Activated gamma-delta T cell treated with anti-CD3 and anti-CD28 coated beads, Interleukin-2, amount 50 U/mL, for 16 hours (primary cell): ENCODE results near the gene XYLT1.
"Not testable (repeated sequence)": the region's sequence is repeated elsewhere in the genome, so short reads cannot be mapped to it uniquely, and the experiment has no call there.

ENCODE experiments used
- DNase-seq: peaks from one replicate; pipeline ENCODE4 v3.0.0-alpha.2; 2020; ENCODE audit warnings: low read depth

Gene XYLT1

GRCh38 chr16:17335406-17335805 lies 135.4 kb downstream of the XYLT1 start:
- not testable (repeated sequence) for DNase-seq

- no peak for DNase-seq
Measured at GRCh38 chr16:17334096-17334495, 136.7 kb downstream of the XYLT1 start.

DNA sequence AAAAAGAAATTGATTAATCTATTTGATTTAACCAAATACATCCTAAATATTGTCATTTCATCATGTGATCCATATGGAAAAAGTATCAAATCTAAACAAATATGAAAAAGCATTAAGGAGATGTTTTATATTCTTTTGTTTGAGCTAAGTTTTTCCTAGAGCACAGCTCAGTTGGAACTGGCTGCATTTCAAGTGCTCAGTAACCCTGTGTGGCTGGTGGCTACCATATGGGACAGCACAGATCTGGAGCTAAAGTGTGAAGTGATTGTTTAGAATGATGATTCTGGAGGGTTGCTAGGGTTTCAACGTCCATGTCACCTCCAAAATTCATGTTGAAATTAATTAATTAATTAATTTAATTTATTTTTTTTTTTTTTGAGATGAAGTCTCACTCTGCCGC lies 137.5 kb downstream of the XYLT1 start:
- no peak for DNase-seq

DNA sequence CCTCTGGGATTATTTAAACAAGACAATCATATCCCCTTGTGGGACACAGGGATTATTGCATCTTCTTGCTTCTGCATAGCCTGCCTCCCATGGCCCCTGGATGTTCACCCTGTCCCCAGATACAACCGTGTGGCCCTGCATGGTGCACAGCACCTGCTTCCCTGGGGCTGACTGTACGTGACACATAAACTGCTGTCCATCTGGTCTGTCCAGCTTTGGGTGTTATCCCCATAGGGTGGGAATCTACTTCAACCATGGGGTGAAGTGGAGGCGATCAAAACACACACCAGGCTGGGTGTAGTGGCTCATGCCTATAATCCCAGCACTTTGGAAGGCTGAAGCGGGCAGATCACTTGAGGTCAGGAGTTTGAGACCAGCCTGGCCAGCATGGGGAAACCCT lies 138.8 kb downstream of the XYLT1 start:
- no peak for DNase-seq

DNA sequence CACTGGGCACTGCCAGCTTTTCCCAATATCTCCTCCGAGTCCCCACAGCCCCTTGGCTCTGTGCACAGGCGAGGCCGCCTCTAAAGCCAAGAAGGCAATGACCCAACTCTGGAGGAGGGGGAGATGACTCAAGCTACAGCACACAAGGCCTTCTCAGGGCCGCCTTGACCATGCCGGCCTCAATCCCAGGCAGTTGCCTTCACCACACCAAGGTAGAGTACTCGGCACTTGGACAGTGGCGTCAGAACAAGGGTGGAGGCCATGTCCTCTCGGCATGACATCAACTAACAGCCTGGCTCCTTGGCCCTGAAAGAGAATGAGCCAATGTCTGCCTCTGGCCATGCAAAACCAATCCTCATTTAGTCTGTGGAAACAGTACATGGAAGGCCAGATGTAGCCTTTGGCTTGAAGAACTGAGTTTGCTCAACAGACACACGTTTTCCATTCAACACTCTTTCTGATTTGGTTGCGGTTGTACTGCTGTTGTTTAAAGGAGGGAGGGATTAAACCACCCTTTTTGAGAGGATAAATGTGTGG lies 139.6 kb downstream of the XYLT1 start:
- no peak for DNase-seq

GRCh38 chr16:17330044-17330443 lies 140.7 kb downstream of the XYLT1 start:
- no peak for DNase-seq

- no peak for DNase-seq
Measured at GRCh38 chr16:17329391-17329790, 141.4 kb downstream of the XYLT1 start.

- no peak for DNase-seq
Measured at GRCh38 chr16:17328932-17329331, 141.8 kb downstream of the XYLT1 start.

GRCh38 chr16:17327664-17328335 lies 143.0 kb downstream of the XYLT1 start:
- no peak for DNase-seq

DNA sequence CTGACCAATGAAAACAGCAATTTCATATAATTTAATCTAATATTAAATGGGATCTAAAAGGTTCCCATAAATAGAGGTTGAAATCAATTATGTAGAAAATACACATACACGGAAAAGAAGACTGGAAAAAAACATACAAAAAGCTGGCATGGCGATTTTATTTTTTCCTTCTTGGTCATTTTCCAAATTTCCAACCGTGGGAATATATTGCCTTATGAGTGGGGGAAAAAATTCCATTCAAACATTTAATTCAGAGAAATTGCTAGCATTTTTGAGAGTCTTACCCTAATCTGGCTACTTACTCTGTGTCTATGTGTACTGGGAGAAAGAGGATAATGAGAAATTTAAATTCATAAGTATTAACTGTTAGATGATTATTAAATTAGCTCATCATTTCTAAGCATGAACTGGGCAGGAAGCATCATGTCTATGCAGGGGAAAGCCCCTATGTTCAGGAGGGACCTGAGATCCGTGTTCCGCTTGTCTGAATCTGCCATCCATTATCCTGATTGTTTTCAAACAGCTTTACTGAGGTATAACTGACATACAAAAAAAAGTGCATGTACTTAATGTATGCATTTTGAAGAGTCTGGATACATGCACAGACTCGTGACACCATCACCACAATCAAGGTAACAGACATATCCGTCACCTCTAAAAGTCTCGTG lies 145.2 kb downstream of the XYLT1 start:
- no peak for DNase-seq

DNA sequence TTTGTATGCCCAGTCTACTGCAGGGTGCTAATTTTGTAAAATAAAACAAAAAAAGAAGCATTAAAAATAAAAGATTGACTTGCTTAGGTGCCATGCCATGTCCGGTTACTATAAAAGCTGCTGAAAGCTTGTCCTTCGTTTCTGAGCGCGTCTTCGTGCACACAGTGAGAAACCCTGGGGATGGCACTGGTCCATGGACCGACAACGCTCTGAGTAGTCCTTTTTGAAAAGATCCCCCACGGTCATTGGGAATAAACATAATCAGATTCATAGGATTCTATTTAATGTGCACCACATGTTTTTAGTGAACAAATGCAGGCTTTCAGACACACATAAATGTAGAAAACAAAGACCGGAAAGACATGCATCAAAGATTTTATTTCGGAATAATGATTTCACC lies 146.3 kb downstream of the XYLT1 start:
- no peak for DNase-seq

DNA sequence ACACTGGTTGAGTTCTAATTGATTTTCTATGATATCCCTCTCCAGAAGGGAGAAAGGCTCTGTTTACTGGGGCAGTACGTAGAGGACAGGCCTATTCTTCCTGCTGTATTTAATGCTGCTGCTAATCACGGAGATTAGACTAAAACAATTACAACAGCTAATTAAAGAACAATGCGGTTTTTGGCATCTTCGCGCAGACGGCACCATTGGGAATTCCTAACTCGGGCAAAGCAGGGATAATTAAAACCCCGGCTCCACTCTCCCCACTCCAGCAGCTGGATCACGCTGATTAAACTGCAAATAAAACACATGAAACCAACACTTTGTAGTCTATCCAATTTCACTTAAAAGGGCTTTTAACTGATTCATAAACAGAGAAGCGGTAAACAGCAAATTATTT lies 147.6 kb downstream of the XYLT1 start:
- DNase-seq, result no peak

DNA sequence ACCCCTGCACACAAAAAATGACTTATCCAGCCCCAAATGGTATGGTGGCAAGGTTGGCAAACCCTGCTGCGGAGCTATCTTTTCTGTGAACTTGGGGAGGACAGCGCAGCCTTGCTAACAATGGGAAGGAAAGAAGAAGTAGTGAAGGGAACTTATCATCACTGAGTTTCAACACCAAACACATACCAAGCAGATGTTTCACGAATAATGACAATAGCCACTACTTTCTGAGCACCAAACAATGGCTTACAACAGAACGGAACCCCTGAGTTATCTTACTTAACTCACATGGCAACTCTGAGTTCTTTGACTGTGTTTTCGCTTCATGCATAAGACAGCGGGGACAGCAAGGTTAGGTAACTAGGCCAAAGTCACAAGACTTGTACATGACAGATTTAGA lies 148.9 kb downstream of the XYLT1 start:
- DNase-seq, result no peak

- DNase-seq, result no peak
Measured at GRCh38 chr16:17320009-17320408, 150.8 kb downstream of the XYLT1 start.

DNA sequence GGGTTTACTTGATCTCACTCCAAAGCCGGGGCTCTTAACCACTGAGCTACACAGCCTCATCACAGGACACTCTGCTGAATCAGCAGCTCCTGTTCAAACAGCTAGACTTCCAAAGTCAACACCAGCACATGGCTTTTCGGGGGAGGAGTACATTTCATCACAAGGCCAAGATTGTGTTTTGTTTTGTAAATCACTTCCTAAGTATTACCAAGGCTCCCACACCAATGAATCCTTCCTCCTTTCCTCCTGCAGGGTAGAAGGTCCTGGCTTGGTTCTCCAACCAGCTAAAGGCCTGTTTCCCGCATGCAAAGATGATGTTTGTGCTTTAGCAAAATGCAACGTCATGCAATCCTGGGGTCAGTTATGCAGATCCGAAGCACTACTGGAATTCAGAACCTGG lies 152.5 kb downstream of the XYLT1 start:
- DNase-seq, result no peak

- DNase-seq, result no peak
Measured at GRCh38 chr16:17316005-17316404, 154.8 kb downstream of the XYLT1 start.

- DNase-seq, result no peak
Measured at GRCh38 chr16:17313793-17314547, 156.8 kb downstream of the XYLT1 start.

- DNase-seq, result no peak
Measured at GRCh38 chr16:17313085-17313611, 157.6 kb downstream of the XYLT1 start.

DNA sequence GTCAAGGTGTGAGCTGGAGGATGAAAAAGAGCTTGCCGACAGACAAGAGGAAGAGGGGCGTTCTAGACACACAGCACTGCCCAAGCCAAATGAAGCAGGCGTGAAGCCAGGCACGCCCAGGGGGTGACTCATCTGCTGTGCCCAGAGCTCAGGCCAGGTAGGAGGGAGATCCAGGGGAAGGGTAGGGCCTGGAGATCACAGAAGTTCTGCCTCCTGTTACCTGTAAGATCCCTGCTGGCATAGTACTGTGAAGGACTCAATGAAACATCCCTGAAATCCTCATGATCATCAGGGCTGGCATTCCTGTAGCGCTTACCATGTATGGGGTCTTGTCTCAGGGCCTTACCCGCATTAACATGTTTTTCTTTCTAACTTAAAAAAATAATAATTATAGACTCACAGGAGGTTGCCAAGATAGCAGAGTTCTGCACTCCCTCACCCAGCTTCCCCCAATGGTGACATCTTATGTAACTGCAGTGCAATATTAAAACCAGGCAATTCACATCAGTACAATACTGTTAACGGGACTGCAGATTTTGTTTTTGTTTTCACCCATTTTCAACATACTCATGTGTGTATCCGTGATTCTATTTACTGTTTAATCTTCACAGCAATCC lies 158.6 kb downstream of the XYLT1 start:
- DNase-seq, result no peak

GRCh38 chr16:17311333-17312093 lies 159.2 kb downstream of the XYLT1 start:
- no peak for DNase-seq

DNA sequence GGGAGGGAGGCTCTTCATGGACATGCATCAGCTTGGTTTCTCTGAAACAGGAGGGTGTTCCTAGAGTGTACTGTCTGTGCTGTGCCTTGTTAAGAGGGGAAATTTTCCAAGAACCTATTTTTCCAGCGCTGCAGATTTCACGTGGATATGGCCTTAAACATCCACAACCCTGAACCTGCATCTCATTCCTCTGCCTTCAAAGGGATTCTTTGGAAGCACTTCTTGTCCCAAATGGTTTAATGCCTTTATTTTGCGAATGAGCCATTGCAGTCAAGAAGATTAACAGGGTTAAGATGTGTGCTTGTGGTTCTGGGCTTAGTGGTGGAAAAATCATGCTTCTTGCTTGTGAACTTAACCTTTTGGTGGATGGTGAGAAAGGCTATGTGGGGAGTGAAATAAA lies 161.2 kb downstream of the XYLT1 start:
- DNase-seq, result no peak

- no peak for DNase-seq
Measured at GRCh38 chr16:17308186-17308585, 162.6 kb downstream of the XYLT1 start.
